Measurements from ENCODE around the gene PTPN14. TPM values are rescaled to one million over a fixed set of nuclear protein-coding genes. Genes with fewer than 3 reads are reported as not detected.

PTPN14 gene
- total and polyA plus RNA-seq, 2 of the 8 experiments (the other 6 are each of a cell fraction or from before 2014, with no cell fraction given), result 14.4 to 93.6 TPM

GRCh38 chr1:214425716-214426425 is 125.5 kb downstream of the PTPN14 start:
- H3K4ac ChIP-seq (replicated peaks; ENCODE audit: insufficient read length, low read depth, low read length), result no peak overlapping the region
- DNase-seq (ENCODE audit: low read depth in 1 of 2, low spot score in 2 of 2) (no peak), FAIRE-seq (no peak)
- H3K9ac ChIP-seq (replicated peaks in 1 of 4; ENCODE audit: extremely low read depth in 1 of 4, low read depth in 3 of 4, low read length in 3 of 4), result no peak overlapping the region
- H3K27ac ChIP-seq (ENCODE audit: low read depth, low read length), result no peak overlapping the region
- no peak overlapping the region for H3K23ac ChIP-seq (ENCODE audit: insufficient read length)
- no peak overlapping the region for H2BK20ac ChIP-seq (ENCODE audit: low read length)
- H3K4me1 ChIP-seq (replicated peaks in 1 of 4; ENCODE audit: control insufficient read depth in 3 of 4, insufficient read depth in 4 of 4, low read length in 3 of 4), result peaks cover 0 to 9% (median 2%) of the 10 kb centered on the region in 4 experiments; a peak in 3 of 7 replicates
- H3K9me3 ChIP-seq (ENCODE audit: insufficient read depth in 2 of 2, low read depth in 1 of 2, low read length in 1 of 2), result no peaks in the 10 kb centered on the region
- POLR2A ChIA-PET (ENCODE audit: partially characterized antibody), result interaction anchor here (0.6 to 0.9 kb wide), 2 partner anchors 18 to 157 kb away, joined by 3 read pairs; no protein-coding TSS in a partner anchor
- no peak overlapping the region for H3K14ac ChIP-seq (ENCODE audit: insufficient read length)
- WGBS, 2 experiments (ENCODE audit: extremely low coverage in 1 of 2, insufficient coverage in 1 of 2, insufficient read length in 1 of 2, insufficient replicate concordance in 2 of 2, low coverage in 1 of 2, low lambda C conversion rate in 2 of 2, missing lambda C conversion rate in 1 of 2), result 82% methylated on average over 4 of the region's 5 CpGs; no CpG with 5 or more reads in 1 of the 2 experiments
- H2BK5ac ChIP-seq (ENCODE audit: low read depth, low read length), result no peak overlapping the region
- peaks cover 0 to 5% of the 10 kb centered on the region in 2 experiments; a peak in 1 of 4 replicates for H3K79me2 ChIP-seq (ENCODE audit: control insufficient read depth in 1 of 2, insufficient read depth in 2 of 2, low read length in 2 of 2)
- no peak overlapping the region for H3K56ac ChIP-seq (replicated peaks; ENCODE audit: insufficient read length, low read depth, low read length)
- no peaks in the 10 kb centered on the region for H3K23me2 ChIP-seq (ENCODE audit: low read depth, low read length)
- no peak overlapping the region for H2BK12ac ChIP-seq (ENCODE audit: low read depth, low read length)
- H2BK120ac ChIP-seq (replicated peaks; ENCODE audit: low read depth, low read length), result no peak overlapping the region
- no peak overlapping the region for H4K8ac ChIP-seq (ENCODE audit: extremely low read depth, insufficient read depth, low read length)
- CTCF ChIA-PET (ENCODE audit: partially characterized antibody), result interaction anchor here (0.8 kb wide), 1 partner anchor 22 kb away, joined by 3 read pairs; no protein-coding TSS in a partner anchor
- H2BK15ac ChIP-seq (ENCODE audit: low read length), result no peak overlapping the region
- no peak overlapping the region for H3K4me2 ChIP-seq (ENCODE audit: insufficient read depth in 1 of 2, low read depth in 2 of 2, low read length in 2 of 2)
- no peak overlapping the region for H2AFZ ChIP-seq (ENCODE audit: low read length)
- H3K27me3 ChIP-seq (replicated peaks in 1 of 4; ENCODE audit: control insufficient read depth in 3 of 4, extremely low read depth in 1 of 4, insufficient read depth in 3 of 4, low read length in 3 of 4), result no peaks in the 10 kb centered on the region
- H4K91ac ChIP-seq (replicated peaks; ENCODE audit: insufficient read length, low read length), result no peak overlapping the region
- no peaks in the 10 kb centered on the region for H4K20me1 ChIP-seq (replicated peaks in 1 of 2; ENCODE audit: control insufficient read depth in 1 of 2, insufficient read depth in 2 of 2, low read length in 2 of 2)
- no peaks in the 10 kb centered on the region for H3K36me3 ChIP-seq (ENCODE audit: control insufficient read depth in 2 of 4, insufficient read depth in 4 of 4, low read length in 3 of 4)
- H2AK5ac ChIP-seq (ENCODE audit: low read depth, low read length), result no peak overlapping the region
- H3K4me3 ChIP-seq (ENCODE audit: extremely low read depth in 1 of 4, insufficient read depth in 2 of 4, low read depth in 3 of 4, low read length in 4 of 4), result no peak overlapping the region
- H3K18ac ChIP-seq (ENCODE audit: extremely low read depth, low read length), result no peak overlapping the region
- H3K79me1 ChIP-seq (ENCODE audit: low read depth, low read length), result no peaks in the 10 kb centered on the region; the same call in 1 of the 2 replicates
- H4K5ac ChIP-seq (ENCODE audit: insufficient read length, low read depth, low read length), result no peak overlapping the region
- TF ChIP-seq CTBP2 (IDR thresholded peaks at IDR 0.05; ENCODE audit: borderline replicate concordance, insufficient read depth, insufficient read length, low read length) (no peak), CTCF (IDR thresholded peaks at IDR 0.05; ENCODE audit: control extremely low read depth in 1 of 3, insufficient read depth in 1 of 3, low read depth in 1 of 3, low read length in 3 of 3) (no peak), SP4 (IDR thresholded peaks at IDR 0.05; ENCODE audit: low read length) (no peak), TBP (IDR thresholded peaks at IDR 0.05; ENCODE audit: low read depth, low read length) (no peak), BCL11A (IDR thresholded peaks at IDR 0.05; ENCODE audit: low read depth in 2 of 2, low read length in 2 of 2) (no peak), RAD21 (IDR thresholded peaks at IDR 0.05 in 1 of 2, conservative IDR thresholded peaks at IDR 0.05 in 1 of 2; ENCODE audit: low read depth in 2 of 2, low read length in 2 of 2) (no peak), JUND (IDR thresholded peaks at IDR 0.05; ENCODE audit: low read length) (no peak), KDM5A (IDR thresholded peaks at IDR 0.05; ENCODE audit: low read length) (no peak), HDAC2 (IDR thresholded peaks at IDR 0.05; ENCODE audit: borderline replicate concordance in 1 of 2, low read depth in 2 of 2, low read length in 2 of 2) (no peak)
